Prostate gland (tissue), 2 donors: Measurements from ENCODE around the gene RNF126. TPM values are rescaled to one million over a fixed set of nuclear protein-coding genes. Genes with fewer than 3 reads are reported as not detected.

Source experiments
- DNase-seq: peaks from one replicate; pipeline ENCODE4 v3.0.0-alpha.2; 2019; ENCODE audit warnings: low spot score
- H3K27ac ChIP-seq, 2 donors: fragments of 200-600 bp; sonication (generic); 2 replicates each; pipeline ENCODE4 v1.5.1; 2017 to 2019
- H3K27me3 ChIP-seq: fragments of 200-600 bp; sonication (generic); replicated peaks from 2 replicates; pipeline ENCODE4 v1.5.1; 2019; ENCODE audit not compliant: insufficient read depth
- H3K36me3 ChIP-seq, 2 donors: fragments of 200-600 bp; sonication (generic); 1 replicate in 1 of 2; 2 replicates in 1 of 2; pipeline versions ENCODE4 v1.5.1 to v1.8.1; 2017 to 2019
- H3K4me1 ChIP-seq: fragments of 200-600 bp; sonication (generic); replicated peaks from 2 replicates; pipeline ENCODE4 v1.5.1; 2019
- H3K4me3 ChIP-seq, 2 donors: fragments of 200-600 bp; sonication (generic); 2 replicates each; pipeline ENCODE4 v1.5.1; 2017 to 2019
- H3K9me3 ChIP-seq: fragments of 200-600 bp; sonication (generic); 2 replicates; pipeline ENCODE4 v1.5.1; 2017
- CTCF ChIP-seq, 4 experiments: fragments of 200-600 bp in 2 of 4; fragments of 450-650 bp in 2 of 4; sonication (generic) in 2 of 4; IDR thresholded peaks; 1 replicate in 3 of 4; 2 replicates in 1 of 4; pipeline ENCODE4 v1.5.1; 2016 to 2019; ENCODE audit warnings: antibody characterized with exemption in 4 of 4, mild to moderate bottlenecking in 2 of 4, moderate library complexity in 2 of 4
- POLR2A ChIP-seq: fragments of 450-650 bp; IDR thresholded peaks from one replicate; pipeline ENCODE4 v1.6.1; 2016; ENCODE audit warnings: antibody characterized with exemption, mild to moderate bottlenecking
- POLR2AphosphoS5 ChIP-seq: sonication (generic); formaldehyde crosslinking; IDR thresholded peaks from one replicate; pipeline ENCODE4 v1.6.1; 2017; ENCODE audit warnings: antibody characterized with exemption
- WGBS: methylation state at CpG from one replicate; pipeline ENCODE4 v1.1.5; 2018; 5-methylcytosine and 5-hydroxymethylcytosine counted together
- intact Hi-C: fragments of 100-400 bp; cut with DNase I; formaldehyde crosslinking; loops from one replicate; pipeline ENCODE4 v1.14.2; 2022
- total RNA-seq, 2 donors: library from RNA; depleted of rRNA; stranded (reverse); fragments of >200 nt; gene quantifications; one replicate each; pipeline ENCODE4 v1.1.0, GENCODE V29; 2016

Gene RNF126
- total RNA-seq, 2 donors from 2014 or later, result 70.7 to 109 TPM

GRCh38 chr19:656751-657559, 6.1 kb downstream of the RNF126 start:
- Histone ChIP-seq H3K36me3 (no peaks in the 10 kb centered on the region), H3K27me3 (no peaks in the 10 kb centered on the region), H3K4me1 (peaks cover 31% of the 10 kb centered on the region), H3K27ac (no peak overlapping the region), H3K4me3 (no peak overlapping the region), H3K9me3 (no peaks in the 10 kb centered on the region)
- TF ChIP-seq POLR2A (no peak), POLR2AphosphoS5 (no peak), CTCF (IDR thresholded peaks at IDR 0.05) (no peak)
- WGBS, result 88% methylated on average over 40 of the region's 43 CpGs
- DNase-seq, result no peak
- intact Hi-C loops, result no loop called here

- no peak for TF ChIP-seq POLR2A
- no peak for TF ChIP-seq CTCF (IDR thresholded peaks at IDR 0.05)
- TF ChIP-seq POLR2AphosphoS5, result no peak
- intact Hi-C loops, result no loop called here
- H3K9me3 ChIP-seq, result no peaks in the 10 kb centered on the region
- H3K36me3 ChIP-seq, result peaks cover 0 to 6% of the 10 kb centered on the region in 2 donors
- no peak overlapping the region for H3K4me3 ChIP-seq
- 69% methylated on average over 17 of the region's 17 CpGs for WGBS
- H3K27ac ChIP-seq, result no peak overlapping the region
- no peaks in the 10 kb centered on the region for H3K27me3 ChIP-seq
- H3K4me1 ChIP-seq, result peaks cover 18% of the 10 kb centered on the region
- DNase-seq, result no peak
Observed at GRCh38 chr19:655691-656090, 7.3 kb downstream of the RNF126 start.

GRCh38 chr19:653425-653824, 9.6 kb downstream of the RNF126 start:
- WGBS, result 86% methylated on average over 17 of the region's 17 CpGs
- no peak overlapping the region for H3K27ac ChIP-seq
- no peaks in the 10 kb centered on the region for H3K4me1 ChIP-seq
- no peaks in the 10 kb centered on the region for H3K27me3 ChIP-seq
- H3K36me3 ChIP-seq, result peaks cover 0 to 6% of the 10 kb centered on the region in 2 donors
- H3K4me3 ChIP-seq, result no peak overlapping the region
- no peak for DNase-seq
- no peaks in the 10 kb centered on the region for H3K9me3 ChIP-seq
- intact Hi-C loops, result no loop called here
- TF ChIP-seq POLR2A, result no peak
- TF ChIP-seq CTCF (IDR thresholded peaks at IDR 0.05), result no peak
- no peak for TF ChIP-seq POLR2AphosphoS5

GRCh38 chr19:652467-653389, 10.3 kb downstream of the RNF126 start:
- H3K4me3 ChIP-seq, result no peak overlapping the region
- intact Hi-C loops, result no loop called here
- H3K36me3 ChIP-seq, result peaks cover 0 to 6% of the 10 kb centered on the region in 2 donors
- no peaks in the 10 kb centered on the region for H3K27me3 ChIP-seq
- no peaks in the 10 kb centered on the region for H3K4me1 ChIP-seq
- no peaks in the 10 kb centered on the region for H3K9me3 ChIP-seq
- no peak for TF ChIP-seq POLR2A
- no peak for TF ChIP-seq CTCF (IDR thresholded peaks at IDR 0.05)
- TF ChIP-seq POLR2AphosphoS5, result no peak
- 88% methylated on average over 53 of the region's 54 CpGs for WGBS
- DNase-seq, result no peak
- no peak overlapping the region for H3K27ac ChIP-seq
